Pulmonary artery endothelial cell (primary cell): ENCODE data around the gene CACNA1C. TPM values are rescaled to one million over a fixed set of nuclear protein-coding genes. Genes with fewer than 3 reads are reported as not detected.

Experiments
- DNase-seq: peaks from one replicate; pipeline ENCODE4 v3.0.0-alpha.2; 2011; ENCODE audit warnings: low read depth, low spot score
- total RNA-seq: library from RNA; depleted of rRNA; stranded (reverse); fragments of >200 nt; gene quantifications from 2 replicates; pipeline ENCODE4 v1.2.3, GENCODE V29; 2014

CACNA1C gene
- total RNA-seq, 1 donor from 2014 or later = not detected

DNA sequence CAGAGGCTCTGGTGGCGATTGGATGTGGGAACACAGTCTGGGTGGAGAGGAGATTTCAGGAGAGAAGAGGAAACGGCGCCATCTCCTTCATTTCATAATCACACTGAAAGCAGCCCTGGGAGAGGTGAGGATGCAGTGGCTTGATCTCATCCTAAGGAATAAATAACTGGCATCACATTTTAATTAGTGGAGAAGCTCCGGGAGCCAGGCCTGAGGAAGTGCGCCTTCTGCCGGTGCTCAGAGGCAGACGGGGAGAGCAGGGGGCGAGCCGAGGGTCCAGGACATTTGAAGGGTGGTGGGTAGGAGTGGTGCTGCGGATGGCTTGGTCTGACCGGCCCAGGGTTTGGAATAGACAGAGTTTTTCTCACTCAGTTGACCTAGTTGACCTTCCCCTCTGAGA is 265.0 kb downstream of the CACNA1C start:
- no peak for DNase-seq

DNA sequence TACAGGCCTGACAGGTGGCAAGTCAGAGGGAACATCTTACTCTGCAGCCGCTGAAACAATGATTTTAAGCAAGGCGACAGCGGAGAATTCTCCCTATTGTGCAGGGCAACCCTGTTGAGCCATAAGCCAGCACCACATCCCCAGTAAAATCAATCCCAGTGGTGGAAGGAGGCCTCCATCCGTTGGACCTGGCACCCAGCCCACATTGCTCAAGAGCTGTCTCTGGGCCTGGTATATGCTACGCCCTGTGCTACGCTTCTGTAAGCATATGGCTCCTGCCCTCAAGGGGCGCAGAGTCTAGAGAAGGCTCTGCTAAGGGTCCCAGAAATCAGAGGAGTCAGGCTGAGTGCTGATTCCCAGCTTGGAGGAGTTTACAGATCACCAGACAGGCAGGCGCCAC is 265.5 kb downstream of the CACNA1C start:
- no peak for DNase-seq

GRCh38 chr12:2319136-2319535 is 266.3 kb downstream of the CACNA1C start:
- DNase-seq = no peak

- DNase-seq = no peak
Measured at GRCh38 chr12:2319737-2320506, 267.1 kb downstream of the CACNA1C start.

DNA sequence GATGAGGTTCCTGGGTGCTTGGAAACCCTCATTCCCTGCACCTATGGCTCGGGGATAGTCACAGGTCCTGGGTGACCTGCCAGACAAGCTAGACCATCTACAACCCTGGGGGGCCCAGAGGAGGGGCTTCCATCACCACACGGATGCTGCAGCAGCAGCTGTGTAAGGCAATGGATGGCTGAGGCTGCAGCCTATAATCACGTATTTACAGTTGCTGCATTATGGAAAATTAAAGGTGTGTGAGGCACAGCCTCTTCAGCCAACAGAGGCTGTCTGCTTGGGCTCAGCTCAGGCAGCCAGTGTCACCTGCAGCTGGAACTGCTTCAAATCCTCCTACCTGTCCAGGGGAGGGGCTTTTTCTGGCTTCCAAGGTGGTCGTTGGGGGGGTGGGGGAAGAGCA is 268.1 kb downstream of the CACNA1C start:
- DNase-seq = no peak

GRCh38 chr12:2322554-2323120 is 269.9 kb downstream of the CACNA1C start:
- no peak for DNase-seq

DNA sequence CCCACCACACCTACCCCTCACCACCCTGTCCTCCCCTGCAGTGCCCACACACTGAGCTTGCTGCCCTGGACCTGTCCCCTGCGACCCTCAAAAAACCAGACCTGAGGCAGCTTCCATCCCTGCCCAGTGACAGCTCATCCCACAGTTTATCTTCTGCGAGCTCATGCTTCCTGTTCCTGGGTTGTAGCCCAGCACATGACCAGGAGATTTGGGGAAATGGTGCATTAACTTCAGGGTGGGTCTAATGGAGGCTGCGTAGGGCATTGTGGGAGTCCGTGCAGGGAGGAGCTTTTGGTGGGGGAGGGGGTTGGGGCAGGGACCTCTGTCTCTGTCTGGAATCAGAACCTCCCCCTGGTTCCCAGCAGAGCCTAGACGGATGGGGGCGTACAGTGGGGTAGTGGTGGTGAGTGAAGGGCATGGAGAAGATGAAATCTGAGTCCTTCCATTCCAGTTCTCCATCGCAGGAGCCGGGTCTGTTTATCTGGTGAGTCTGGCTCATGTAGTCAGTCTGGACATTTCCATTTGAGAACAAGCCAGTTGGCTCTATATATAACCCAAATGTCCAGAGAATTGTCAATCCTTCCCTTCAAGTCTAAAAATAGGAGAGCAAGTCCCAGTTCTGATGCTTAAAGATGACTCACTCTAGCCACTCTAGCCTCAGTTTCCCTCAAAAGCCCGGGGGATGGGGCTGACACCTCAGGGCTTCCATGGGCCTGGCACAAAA is 270.9 kb downstream of the CACNA1C start:
- DNase-seq = no peak

DNA sequence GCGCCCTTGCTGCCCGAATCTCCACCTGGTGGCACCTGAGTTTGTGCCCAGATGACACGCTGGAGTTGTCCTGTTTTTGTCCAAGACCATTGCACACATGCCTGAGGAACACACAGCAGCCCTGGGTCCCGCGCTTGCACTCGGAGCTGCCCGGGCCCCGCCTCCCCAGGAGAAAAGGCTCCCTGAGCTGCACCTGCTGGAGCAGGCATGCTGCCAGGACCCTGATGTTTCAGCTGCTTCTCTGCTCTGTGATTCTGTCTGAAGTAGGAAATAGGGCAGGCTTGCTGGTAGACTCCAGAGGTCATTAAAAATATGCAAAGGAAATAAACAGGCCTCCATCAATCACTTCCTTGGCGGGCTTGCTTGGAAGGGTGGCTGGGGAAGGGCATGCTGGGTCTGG is 271.6 kb downstream of the CACNA1C start:
- no peak for DNase-seq

DNA sequence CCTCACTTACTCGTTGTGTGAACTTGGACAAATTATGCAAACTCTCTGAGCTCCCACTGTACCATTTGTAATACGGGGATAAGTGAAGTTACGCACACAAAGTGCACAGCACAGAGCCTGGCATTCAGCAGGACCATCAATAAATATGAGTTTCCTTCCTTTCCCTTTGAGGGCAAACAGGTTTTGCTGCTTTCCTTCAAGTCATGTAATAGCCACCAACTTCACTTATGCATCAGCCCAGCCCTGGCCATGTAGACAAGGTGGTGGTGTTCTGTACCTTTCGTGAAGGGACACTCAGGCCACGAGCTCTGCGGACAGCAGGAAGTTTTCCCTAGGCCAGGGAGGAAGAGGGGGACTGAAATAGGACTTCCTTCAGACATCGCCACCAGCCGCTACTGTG is 272.7 kb downstream of the CACNA1C start:
- DNase-seq = no peak

- no peak for DNase-seq
Measured at GRCh38 chr12:2326470-2326869, 273.7 kb downstream of the CACNA1C start.

DNA sequence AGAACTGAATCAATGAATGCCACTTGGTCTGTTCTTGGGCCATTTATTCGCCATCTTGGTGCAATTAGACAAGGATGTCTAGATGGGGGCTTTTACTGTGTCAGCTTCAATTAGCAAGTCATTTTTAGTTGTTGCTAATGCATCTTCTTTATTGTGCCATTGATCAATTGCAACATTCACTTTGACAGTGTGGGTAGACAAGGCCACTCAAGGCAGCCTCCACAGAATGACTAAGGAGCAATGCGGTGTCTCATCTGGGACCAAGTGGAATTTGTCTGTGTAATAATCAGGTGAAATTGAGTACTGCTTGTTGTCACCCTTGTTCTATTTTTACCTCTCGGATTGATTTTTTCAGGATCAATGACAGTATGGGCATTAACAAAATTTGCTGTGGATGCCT is 275.9 kb downstream of the CACNA1C start:
- no peak for DNase-seq

- no peak for DNase-seq
Measured at GRCh38 chr12:2329661-2330210, 276.9 kb downstream of the CACNA1C start.

GRCh38 chr12:2332236-2332635 is 279.4 kb downstream of the CACNA1C start:
- DNase-seq = no peak

DNA sequence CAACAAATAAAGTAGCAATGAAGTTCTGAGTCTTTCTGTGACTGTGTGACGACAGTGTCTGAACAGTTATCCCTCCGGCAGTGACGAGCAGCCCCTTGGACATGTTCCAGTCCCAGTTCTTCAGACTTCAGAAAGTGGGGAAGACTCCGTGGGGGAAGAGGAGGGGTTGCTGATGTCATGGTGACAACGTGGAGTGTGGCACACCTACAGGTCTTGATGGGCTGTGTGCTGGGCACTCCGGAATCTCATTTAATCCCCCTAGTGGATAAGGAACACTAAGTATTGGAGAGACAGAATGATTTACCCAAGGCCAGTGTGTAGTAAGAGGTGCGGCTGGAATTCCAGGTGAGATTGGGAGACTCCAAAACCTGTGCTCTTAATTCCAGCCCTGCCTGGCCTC is 280.2 kb downstream of the CACNA1C start:
- no peak for DNase-seq

GRCh38 chr12:2333491-2334195 is 280.9 kb downstream of the CACNA1C start:
- no peak for DNase-seq

DNA sequence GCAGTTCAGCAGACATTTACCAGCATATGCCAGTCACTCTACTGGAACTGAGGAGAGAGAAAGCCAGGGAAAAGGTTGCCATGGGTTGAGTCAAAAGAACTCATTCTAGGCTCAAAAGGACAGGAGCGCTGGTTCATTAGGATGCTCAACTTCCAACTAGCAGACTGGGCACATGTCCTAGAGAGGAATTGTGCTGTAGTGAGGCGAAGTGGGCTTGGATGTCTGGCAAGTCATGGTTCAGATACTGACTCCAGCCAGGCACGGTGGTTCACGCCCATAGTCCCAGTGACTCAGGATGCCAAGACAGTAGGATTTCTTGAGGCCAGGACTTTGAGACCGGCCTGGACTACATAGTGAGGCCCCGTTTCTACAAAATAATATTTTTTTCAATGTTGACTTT is 281.5 kb downstream of the CACNA1C start:
- no peak for DNase-seq

DNA sequence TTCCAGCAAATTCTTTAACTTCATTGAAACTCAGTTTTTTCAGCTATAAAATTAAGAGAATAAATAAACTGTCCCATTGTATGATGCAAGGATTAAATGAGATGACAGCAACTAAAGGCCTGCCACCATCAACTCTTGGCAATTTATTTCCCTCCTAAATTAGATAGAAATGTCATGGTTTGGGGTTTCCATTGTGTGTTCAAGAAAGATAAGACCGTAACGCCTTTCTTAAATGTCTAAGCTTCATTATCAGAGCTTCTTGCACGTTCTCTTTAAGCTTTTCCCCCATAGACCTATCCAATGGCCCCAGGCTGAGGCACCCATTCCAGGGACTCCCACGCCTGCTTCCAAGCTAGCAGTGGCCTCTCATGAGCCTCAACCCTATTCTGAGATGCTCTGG is 281.9 kb downstream of the CACNA1C start:
- DNase-seq = no peak

DNA sequence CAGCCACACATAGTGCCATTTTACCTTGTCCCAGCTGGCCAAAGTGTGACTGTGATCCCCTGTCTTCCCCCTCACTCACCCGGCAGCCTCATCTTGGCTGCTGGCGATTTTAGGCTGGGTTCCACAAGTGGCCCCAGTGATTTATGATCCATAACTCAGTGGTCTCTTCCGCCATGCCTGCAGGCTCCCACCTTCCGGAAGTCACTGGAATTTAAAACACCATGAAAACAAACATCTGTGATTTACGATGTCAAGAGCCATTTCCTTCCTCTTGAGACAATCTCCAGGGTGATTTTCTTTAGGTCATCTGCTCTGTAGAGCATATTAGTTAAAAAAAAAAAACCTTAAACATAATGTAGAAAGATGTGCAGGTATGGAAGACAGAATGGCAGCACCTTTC is 282.3 kb downstream of the CACNA1C start:
- no peak for DNase-seq

- DNase-seq = no peak
Measured at GRCh38 chr12:2335513-2335912, 282.7 kb downstream of the CACNA1C start.

GRCh38 chr12:2335916-2336315 is 283.1 kb downstream of the CACNA1C start:
- DNase-seq = no peak

DNA sequence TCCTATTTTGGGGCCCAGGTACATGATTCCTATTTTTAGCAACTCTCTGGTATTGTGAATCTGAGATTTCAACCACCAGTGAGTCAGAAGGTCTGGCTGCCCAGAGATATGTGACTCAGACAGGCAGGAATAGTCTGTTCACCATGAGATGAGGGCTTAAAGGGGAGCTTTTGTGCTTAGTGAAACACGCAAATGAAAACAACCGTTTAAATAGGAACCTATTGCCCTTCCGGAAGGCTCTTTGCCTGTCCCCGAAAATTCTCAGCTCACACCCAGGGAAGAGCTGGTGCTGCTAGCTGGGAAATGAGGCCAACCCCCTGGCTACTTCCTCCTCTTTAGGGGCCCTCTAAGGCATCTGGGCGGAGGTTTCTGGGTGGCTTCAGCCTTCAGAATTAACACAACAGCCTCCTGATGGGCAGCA is 283.6 kb downstream of the CACNA1C start:
- DNase-seq = peak; percentile 4
